Measurements from ENCODE around the gene ZNF148. TPM values are rescaled to one million over a fixed set of nuclear protein-coding genes. Genes with fewer than 3 reads are reported as not detected.
A peak's percentile ranks its signal among the peaks of the same experiment; 100 is the strongest.

ZNF148 gene
- total and polyA plus RNA-seq, 8 donors: 2.1 to 31.2 (median 17.1) TPM

- Histone ChIP-seq H3K27ac (no peak overlapping the region), H3K27me3 (no peaks in the 10 kb centered on the region), H3K9me3 (no peaks in the 10 kb centered on the region), H3K4me1 (peaks cover 0 to 10% (median 9%) of the 10 kb centered on the region in 3 donors), H3K36me3 (peaks cover 0 to 3% (median 0%) of the 10 kb centered on the region in 3 donors), H3K4me3 (no peak overlapping the region)
- no peak for TF ChIP-seq CTCF (IDR thresholded peaks at IDR 0.05)
- WGBS, 2 donors: 74 to 75% methylated on average over 4 of the region's 4 CpGs
- intact Hi-C loops (cut with DNase I): no loop called here
- DNase-seq: no peak
- no peak for ATAC-seq
- FAIRE-seq: no peak
Observed at GRCh38 chr3:125326957-125327356, 48.2 kb downstream of the ZNF148 start.

- Histone ChIP-seq H3K36me3 (peaks cover 0 to 3% (median 0%) of the 10 kb centered on the region in 3 donors), H3K4me3 (no peak overlapping the region), H3K9me3 (no peaks in the 10 kb centered on the region), H3K27me3 (no peaks in the 10 kb centered on the region), H3K27ac (no peak overlapping the region), H3K4me1 (no peaks in the 10 kb centered on the region)
- DNase-seq: no peak
- TF ChIP-seq CTCF (IDR thresholded peaks at IDR 0.05): no peak
- intact Hi-C loops (cut with DNase I): no loop called here
- no peak for FAIRE-seq
- no peak for ATAC-seq
Observed at GRCh38 chr3:125325746-125326145, 49.4 kb downstream of the ZNF148 start.

GRCh38 chr3:125324341-125324740 lies 50.8 kb downstream of the ZNF148 start:
- ATAC-seq: no peak
- no peak for DNase-seq
- TF ChIP-seq CTCF (IDR thresholded peaks at IDR 0.05): no peak
- Histone ChIP-seq H3K36me3 (no peaks in the 10 kb centered on the region), H3K9me3 (no peaks in the 10 kb centered on the region), H3K27ac (no peak overlapping the region), H3K4me1 (no peaks in the 10 kb centered on the region), H3K4me3 (no peak overlapping the region), H3K27me3 (no peaks in the 10 kb centered on the region)
- intact Hi-C loops (cut with DNase I): no loop called here
- no peak for FAIRE-seq
- WGBS, 2 donors: 36 to 40% methylated on average over 1 of the region's 1 CpG

DNA sequence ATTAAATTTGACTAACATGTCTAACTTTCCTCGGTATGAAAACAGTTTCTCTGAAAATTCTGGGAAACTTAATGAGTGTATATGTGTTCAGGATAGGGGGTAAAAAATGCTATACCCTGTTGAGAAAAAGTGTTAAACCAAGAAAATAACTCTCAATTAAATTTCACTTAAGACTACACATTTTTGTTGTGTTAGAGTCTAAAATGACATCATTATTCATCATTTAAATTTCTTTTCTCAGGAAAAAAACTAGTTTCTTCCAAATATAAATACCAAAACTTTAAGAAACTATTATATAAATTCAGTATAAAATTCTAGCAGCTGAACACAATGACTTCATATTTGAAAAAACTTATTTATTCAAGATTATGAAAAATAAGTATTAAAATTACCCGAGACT lies 52.2 kb downstream of the ZNF148 start:
- no peak for ATAC-seq
- Histone ChIP-seq H3K9me3 (no peaks in the 10 kb centered on the region), H3K4me1 (peaks cover 0 to 5% (median 0%) of the 10 kb centered on the region in 3 donors), H3K27me3 (no peaks in the 10 kb centered on the region), H3K27ac (no peak overlapping the region), H3K4me3 (no peak overlapping the region), H3K36me3 (no peaks in the 10 kb centered on the region)
- intact Hi-C loops (cut with DNase I): no loop called here
- TF ChIP-seq CTCF (IDR thresholded peaks at IDR 0.05): no peak
- DNase-seq: no peak
- WGBS, 2 donors: 96 to 97% methylated on average over 2 of the region's 2 CpGs
- peak; percentile 56 for FAIRE-seq

DNA sequence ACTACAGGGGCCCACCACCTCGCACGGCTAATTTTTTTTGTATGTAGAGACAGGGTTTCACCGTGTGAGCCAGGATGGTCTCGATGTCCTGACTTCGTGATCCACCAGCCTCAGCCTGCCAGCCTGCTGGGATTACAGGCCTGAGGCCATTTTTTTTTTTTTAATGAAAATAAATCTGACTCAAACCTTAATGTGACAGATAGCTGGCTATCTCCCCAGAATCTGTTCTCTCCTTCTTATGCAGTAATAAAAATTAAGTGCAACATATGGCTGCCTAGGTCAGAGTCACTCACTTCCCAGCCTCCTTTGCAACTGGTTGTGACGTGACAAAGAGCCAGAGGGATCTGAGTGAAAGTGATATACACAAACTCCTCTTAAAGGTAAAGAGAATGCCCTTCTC lies 53.0 kb downstream of the ZNF148 start:
- TF ChIP-seq CTCF (IDR thresholded peaks at IDR 0.05): no peak
- peak in 1 of 4 donors; percentile 22 for ATAC-seq
- intact Hi-C loops (cut with DNase I): no loop called here
- Histone ChIP-seq H3K4me3 (no peak overlapping the region), H3K4me1 (peaks cover 0 to 5% (median 0%) of the 10 kb centered on the region in 3 donors), H3K27me3 (no peaks in the 10 kb centered on the region), H3K27ac (no peak overlapping the region), H3K9me3 (no peaks in the 10 kb centered on the region), H3K36me3 (no peaks in the 10 kb centered on the region)
- 85 to 86% methylated on average over 6 of the region's 6 CpGs for WGBS, 2 donors
- no peak for FAIRE-seq
- DNase-seq: no peak

All from pancreas (tissue), 10 donors.